ENCODE data around the gene COPS2.

COPS2 gene

GRCh38 chr15:49155834-49156627 is 632 bp upstream of the COPS2 start:
- no peak for DNase-seq (ENCODE audit: low read depth in 2 of 2)

GRCh38 chr15:49154799-49155109 is 645 bp downstream of the COPS2 start:
- no peak for DNase-seq (ENCODE audit: low read depth in 2 of 2)

GRCh38 chr15:49154359-49154758 is 1.0 kb downstream of the COPS2 start:
- DNase-seq (ENCODE audit: low read depth in 2 of 2) = no peak

GRCh38 chr15:49152552-49153312 is 2.7 kb downstream of the COPS2 start:
- DNase-seq (ENCODE audit: low read depth in 2 of 2) = no peak

- DNase-seq (ENCODE audit: low read depth in 2 of 2) = no peak
Measured at GRCh38 chr15:49151831-49152230, 3.6 kb downstream of the COPS2 start.

GRCh38 chr15:49148727-49149126 is 6.7 kb downstream of the COPS2 start:
- no peak for DNase-seq (ENCODE audit: low read depth in 2 of 2)

GRCh38 chr15:49148298-49148697 is 7.1 kb downstream of the COPS2 start:
- no peak for DNase-seq (ENCODE audit: low read depth in 2 of 2)

- DNase-seq (ENCODE audit: low read depth in 2 of 2) = no peak
Measured at GRCh38 chr15:49145651-49146609, 9.5 kb downstream of the COPS2 start.

- DNase-seq (ENCODE audit: low read depth in 2 of 2) = no peak
Measured at GRCh38 chr15:49137861-49138260, 17.5 kb downstream of the COPS2 start.

- peak; percentile 54 to 61 for DNase-seq (ENCODE audit: low read depth in 2 of 2)
Measured at GRCh38 chr15:49135911-49136310, 19.5 kb downstream of the COPS2 start.

GRCh38 chr15:49135342-49135857 is 20.0 kb downstream of the COPS2 start:
- no peak for DNase-seq (ENCODE audit: low read depth in 2 of 2)

GRCh38 chr15:49134683-49135341 is 20.6 kb downstream of the COPS2 start:
- no peak for DNase-seq (ENCODE audit: low read depth in 2 of 2)

- DNase-seq (ENCODE audit: low read depth in 2 of 2) = no peak
Measured at GRCh38 chr15:49131403-49131802, 24.0 kb downstream of the COPS2 start.

- DNase-seq (ENCODE audit: low read depth in 2 of 2) = no peak
Measured at GRCh38 chr15:49124371-49124770, 31.0 kb downstream of the COPS2 start.

- DNase-seq (ENCODE audit: low read depth in 2 of 2) = no peak
Measured at GRCh38 chr15:49122541-49123062, 32.8 kb downstream of the COPS2 start.

GRCh38 chr15:49121901-49122300 is 33.5 kb downstream of the COPS2 start:
- DNase-seq (ENCODE audit: low read depth in 2 of 2) = no peak

- DNase-seq (ENCODE audit: low read depth in 2 of 2) = no peak
Measured at GRCh38 chr15:49120832-49121231, 34.6 kb downstream of the COPS2 start.

GRCh38 chr15:49116108-49116857 is 39.1 kb downstream of the COPS2 start:
- no peak for DNase-seq (ENCODE audit: low read depth in 2 of 2)

GRCh38 chr15:49115062-49115461 is 40.3 kb downstream of the COPS2 start:
- no peak for DNase-seq (ENCODE audit: low read depth in 2 of 2)

GRCh38 chr15:49110158-49110944 is 45.0 kb downstream of the COPS2 start:
- DNase-seq (ENCODE audit: low read depth in 2 of 2) = no peak
